Erythroblast (primary cell): ENCODE data around the gene SPAG9.
A peak's percentile ranks its signal among the peaks of the same experiment; 100 is the strongest.

Experiments used
- DNase-seq, 2 experiments: peaks; one replicate each; lab custom pipeline; 2025; lab: John Stamatoyannopoulos, UW
- GATA1 ChIP-seq: IDR thresholded peaks from 2 replicates; pipeline ENCODE4 v1.6.1; 2011; ENCODE audit warnings: low read depth, mild to moderate bottlenecking, control low read depth, low read length, moderate library complexity
- POLR2A ChIP-seq: IDR thresholded peaks from 2 replicates; pipeline ENCODE4 v1.6.1; 2011; ENCODE audit warnings: mild to moderate bottlenecking, low read length

The SPAG9 gene

GRCh38 chr17:51016099-51016498, 104.6 kb downstream of the SPAG9 start:
- TF ChIP-seq POLR2A (no peak), GATA1 (no peak)

GRCh38 chr17:51015145-51015558, 105.5 kb downstream of the SPAG9 start:
- DNase-seq, result no peak
- no peak for TF ChIP-seq GATA1
- no peak for TF ChIP-seq POLR2A

More at GRCh38 chr17:51016099-51016498, 104.6 kb downstream of the SPAG9 start:
- no peak for DNase-seq

GRCh38 chr17:51014129-51014528, 106.5 kb downstream of the SPAG9 start:
- TF ChIP-seq GATA1 (no peak), POLR2A (no peak)
- no peak for DNase-seq

- TF ChIP-seq POLR2A (no peak), GATA1 (no peak)
Observed at GRCh38 chr17:51013322-51013721, 107.3 kb downstream of the SPAG9 start.

GRCh38 chr17:51012538-51012937, 108.1 kb downstream of the SPAG9 start:
- TF ChIP-seq POLR2A (no peak), GATA1 (no peak)

More at GRCh38 chr17:51013322-51013721, 107.3 kb downstream of the SPAG9 start:
- DNase-seq, result no peak

GRCh38 chr17:51010173-51010675, 110.4 kb downstream of the SPAG9 start:
- DNase-seq, result no peak
- TF ChIP-seq GATA1, result no peak
- TF ChIP-seq POLR2A, result no peak

More at GRCh38 chr17:51012538-51012937, 108.1 kb downstream of the SPAG9 start:
- DNase-seq, result no peak

- DNase-seq, result no peak
- TF ChIP-seq POLR2A (no peak), GATA1 (no peak)
Observed at GRCh38 chr17:51006601-51007000, 114.1 kb downstream of the SPAG9 start.

- DNase-seq, result no peak
- no peak for TF ChIP-seq POLR2A
- TF ChIP-seq GATA1, result no peak
Observed at GRCh38 chr17:51005768-51006167, 114.9 kb downstream of the SPAG9 start.

GRCh38 chr17:51004249-51004648, 116.4 kb downstream of the SPAG9 start:
- TF ChIP-seq POLR2A (no peak), GATA1 (no peak)
- DNase-seq, result no peak

GRCh38 chr17:51000835-51001638, 119.6 kb downstream of the SPAG9 start:
- DNase-seq, result peak; percentile 76 to 83
- TF ChIP-seq GATA1 (no peak), POLR2A (no peak)

GRCh38 chr17:50995668-50996067, 125.0 kb downstream of the SPAG9 start:
- DNase-seq, result no peak
- TF ChIP-seq POLR2A (no peak), GATA1 (no peak)

GRCh38 chr17:50993544-50993943, 127.1 kb downstream of the SPAG9 start:
- no peak for DNase-seq
- no peak for TF ChIP-seq GATA1
- TF ChIP-seq POLR2A, result no peak

- no peak for DNase-seq
- TF ChIP-seq POLR2A (no peak), GATA1 (no peak)
Observed at GRCh38 chr17:50989149-50989548, 131.5 kb downstream of the SPAG9 start.

- TF ChIP-seq GATA1, result no peak
- no peak for TF ChIP-seq POLR2A
- DNase-seq, result no peak
Observed at GRCh38 chr17:50988427-50988826, 132.2 kb downstream of the SPAG9 start.
